ENCODE measurements around the gene MCM9.
"Not testable (repeated sequence)": the region's sequence is repeated elsewhere in the genome, so short reads cannot be mapped to it uniquely, and the experiment has no call there.

MCM9 gene

GRCh38 chr6:118800394-118801071 lies 134.4 kb downstream of the MCM9 start:
- peak; percentile 53 for DNase-seq (ENCODE audit: low read depth, low spot score)

- DNase-seq (ENCODE audit: low read depth, low spot score), result no peak
Observed at GRCh38 chr6:118799826-118800225, 135.1 kb downstream of the MCM9 start.

- not testable (repeated sequence) for DNase-seq (ENCODE audit: low read depth, low spot score)
Observed at GRCh38 chr6:118796548-118796947, 138.4 kb downstream of the MCM9 start.

GRCh38 chr6:118791499-118791898 lies 143.5 kb downstream of the MCM9 start:
- DNase-seq (ENCODE audit: low read depth, low spot score), result no peak

GRCh38 chr6:118789954-118790353 lies 145.0 kb downstream of the MCM9 start:
- DNase-seq (ENCODE audit: low read depth, low spot score), result no peak

- no peak for DNase-seq (ENCODE audit: low read depth, low spot score)
Observed at GRCh38 chr6:118789419-118789818, 145.5 kb downstream of the MCM9 start.

- DNase-seq (ENCODE audit: low read depth, low spot score), result no peak
Observed at GRCh38 chr6:118788702-118789101, 146.3 kb downstream of the MCM9 start.

GRCh38 chr6:118787724-118788423 lies 147.1 kb downstream of the MCM9 start:
- DNase-seq (ENCODE audit: low read depth, low spot score), result no peak

GRCh38 chr6:118786596-118787453 lies 148.1 kb downstream of the MCM9 start:
- no peak for DNase-seq (ENCODE audit: low read depth, low spot score)

- no peak for DNase-seq (ENCODE audit: low read depth, low spot score)
Observed at GRCh38 chr6:118785601-118786000, 149.4 kb downstream of the MCM9 start.

- DNase-seq (ENCODE audit: low read depth, low spot score), result no peak
Observed at GRCh38 chr6:118784641-118785164, 150.3 kb downstream of the MCM9 start.

GRCh38 chr6:118783931-118784550 lies 150.9 kb downstream of the MCM9 start:
- no peak for DNase-seq (ENCODE audit: low read depth, low spot score)

- DNase-seq (ENCODE audit: low read depth, low spot score), result no peak
Observed at GRCh38 chr6:118782651-118783050, 152.3 kb downstream of the MCM9 start.

GRCh38 chr6:118781897-118782296 lies 153.1 kb downstream of the MCM9 start:
- DNase-seq (ENCODE audit: low read depth, low spot score), result no peak

- no peak for DNase-seq (ENCODE audit: low read depth, low spot score)
Observed at GRCh38 chr6:118780668-118781067, 154.3 kb downstream of the MCM9 start.

GRCh38 chr6:118776607-118777549 lies 158.1 kb downstream of the MCM9 start:
- DNase-seq (ENCODE audit: low read depth, low spot score), result peak; percentile 49

- no peak for DNase-seq (ENCODE audit: low read depth, low spot score)
Observed at GRCh38 chr6:118775381-118775780, 159.6 kb downstream of the MCM9 start.

GRCh38 chr6:118774581-118774980 lies 160.4 kb downstream of the MCM9 start:
- DNase-seq (ENCODE audit: low read depth, low spot score), result no peak

- no peak for DNase-seq (ENCODE audit: low read depth, low spot score)
Observed at GRCh38 chr6:118772886-118773285, 162.1 kb downstream of the MCM9 start.

GRCh38 chr6:118771253-118771652 lies 163.7 kb downstream of the MCM9 start:
- DNase-seq (ENCODE audit: low read depth, low spot score), result no peak

GRCh38 chr6:118770835-118771234 lies 164.1 kb downstream of the MCM9 start:
- no peak for DNase-seq (ENCODE audit: low read depth, low spot score)
